Muscle of leg (tissue), 11 donors: Measurements from ENCODE around the gene PTPRG. TPM values are rescaled to one million over a fixed set of nuclear protein-coding genes. Genes with fewer than 3 reads are reported as not detected.
"Not testable (repeated sequence)": the region's sequence is repeated elsewhere in the genome, so short reads cannot be mapped to it uniquely, and the experiment has no call there.

Experiments used
- DNase-seq: peaks from one replicate; pipeline ENCODE4 v3.0.0; 2013
- H3K27ac ChIP-seq: one replicate; pipeline ENCODE4 v1.5.1; 2013; ENCODE audit warnings: mild to moderate bottlenecking, low read length, control low read depth
- H3K27me3 ChIP-seq: one replicate; pipeline ENCODE4 v1.6.1; 2013; ENCODE audit warnings: low read length; ENCODE audit not compliant: control insufficient read depth, insufficient read depth
- H3K36me3 ChIP-seq: one replicate; pipeline ENCODE4 v1.6.1; 2013; ENCODE audit warnings: low read length; ENCODE audit not compliant: control insufficient read depth, insufficient read depth
- H3K4me1 ChIP-seq: one replicate; pipeline ENCODE4 v1.6.1; 2013; ENCODE audit warnings: low read length; ENCODE audit not compliant: control insufficient read depth, insufficient read depth
- H3K4me3 ChIP-seq: one replicate; pipeline ENCODE4 v1.5.1; 2013; ENCODE audit warnings: low read length, control low read depth
- H3K9me3 ChIP-seq: replicated peaks from 2 replicates; pipeline ENCODE4 v1.6.1; 2013; ENCODE audit warnings: low read depth, low read length; ENCODE audit not compliant: control insufficient read depth
- WGBS: methylation state at CpG from one replicate; pipeline ENCODE4 v1.1.5; 2013; ENCODE audit warnings: missing lambda C conversion rate; ENCODE audit not compliant: insufficient coverage; 5-methylcytosine and 5-hydroxymethylcytosine counted together
- polyA plus RNA-seq, 8 donors: library from polyadenylated mRNA; unstranded; fragments of 120-200 nt; gene quantifications; one replicate each; pipeline versions ENCODE4 v1.2.1 to v1.2.3, GENCODE V29; 2013; ENCODE audit warnings: inconsistent platforms in 1 of 8, low replicate concordance in 1 of 8; ENCODE audit not compliant: insufficient read length in 8 of 8, insufficient read depth in 1 of 8
- total RNA-seq: library from RNA; stranded (reverse); fragments of 120-200 nt; gene quantifications from one replicate; pipeline ENCODE4 v1.2.4, GENCODE V29; 2013

The PTPRG gene
- total and polyA plus RNA-seq, 9 donors, result 15.7 to 45.7 (median 30.8) TPM

DNA sequence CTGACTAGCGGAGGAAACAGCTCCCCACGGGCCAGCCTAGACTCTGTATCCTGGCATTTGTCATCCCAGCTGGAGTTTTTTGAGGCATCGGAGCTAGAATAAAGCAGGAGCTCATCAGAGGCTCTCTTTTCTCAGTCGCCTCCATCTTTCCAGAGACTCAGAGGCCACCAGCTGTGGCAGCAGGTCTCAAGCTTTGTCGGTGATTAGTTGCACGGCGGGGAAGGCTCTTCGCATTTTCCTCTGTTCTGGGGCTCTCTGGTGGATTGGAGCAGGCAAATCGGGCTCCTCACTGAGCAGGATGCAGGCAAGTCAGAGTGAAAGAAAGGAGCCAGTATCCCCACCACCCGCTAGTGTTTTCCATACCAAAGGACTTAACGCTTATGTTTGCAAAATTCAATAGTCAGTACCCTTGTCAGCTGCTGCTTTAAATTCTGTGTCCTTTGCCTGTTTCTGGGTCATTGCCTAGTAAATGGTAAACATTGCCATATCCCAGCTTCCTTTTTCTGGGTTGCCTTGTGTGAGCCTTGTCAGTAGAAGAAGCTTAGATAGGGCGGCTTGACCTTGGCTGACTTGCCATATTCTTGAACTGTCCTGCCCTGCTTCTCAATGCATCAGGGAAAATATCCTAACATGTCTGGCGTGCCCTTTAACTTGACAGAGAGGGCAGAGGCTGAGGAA lies 127.1 kb downstream of the PTPRG start:
- no peak for DNase-seq
- no peaks in the 10 kb centered on the region for H3K9me3 ChIP-seq
- H3K4me1 ChIP-seq, result peaks cover 32% of the 10 kb centered on the region
- WGBS, result 48% methylated on average over 10 of the region's 13 CpGs
- no peak overlapping the region for H3K4me3 ChIP-seq
- peaks cover 2% of the 10 kb centered on the region for H3K36me3 ChIP-seq
- H3K27me3 ChIP-seq, result no peaks in the 10 kb centered on the region
- H3K27ac ChIP-seq, result peak overlapping the region; percentile 15

DNA sequence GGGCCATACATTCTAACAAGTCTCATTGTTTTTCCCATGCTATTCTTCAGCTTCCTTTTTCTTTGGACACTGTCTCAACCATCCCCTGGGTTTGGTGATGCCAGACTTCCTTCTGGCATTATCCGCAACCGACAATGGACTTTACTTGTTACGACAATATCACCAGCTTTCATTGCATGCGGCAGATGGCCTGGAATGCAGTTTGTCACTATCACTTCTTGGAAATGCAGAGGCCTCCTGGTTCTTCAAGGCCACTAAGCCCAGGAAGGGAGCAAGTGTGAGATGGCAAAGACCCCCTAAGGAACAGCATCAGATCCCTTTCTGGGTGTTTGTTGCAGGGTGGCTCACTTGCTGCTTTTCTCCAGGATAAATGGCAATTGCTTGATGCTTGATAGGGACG lies 128.6 kb downstream of the PTPRG start:
- Histone ChIP-seq H3K36me3 (peaks cover 2% of the 10 kb centered on the region), H3K4me1 (peaks cover 22% of the 10 kb centered on the region), H3K9me3 (no peaks in the 10 kb centered on the region), H3K4me3 (no peak overlapping the region), H3K27me3 (no peaks in the 10 kb centered on the region), H3K27ac (no peak overlapping the region)
- no peak for DNase-seq
- WGBS, result 100% methylated on average over 4 of the region's 5 CpGs

DNA sequence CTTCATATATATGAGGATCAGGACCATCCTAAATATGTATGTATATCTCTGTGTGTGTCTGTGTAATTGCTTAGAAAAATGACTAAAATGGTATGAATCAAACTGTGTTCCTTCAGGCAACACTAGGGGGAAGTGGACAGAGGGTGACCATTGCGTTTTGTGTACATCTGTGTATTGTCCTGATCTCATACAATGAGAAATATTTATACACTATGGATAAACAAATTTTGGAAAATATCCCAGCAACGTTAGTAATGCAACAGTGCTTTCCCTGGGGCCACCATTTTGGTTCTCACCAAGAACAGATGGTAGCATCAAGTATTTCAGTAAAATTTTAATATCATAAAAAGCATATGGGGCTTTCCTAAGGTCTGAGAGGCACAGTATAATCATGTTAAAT lies 130.1 kb downstream of the PTPRG start:
- WGBS, result no CpG with 5 or more reads among the region's 2 CpGs
- peak; percentile 84 for DNase-seq

DNA sequence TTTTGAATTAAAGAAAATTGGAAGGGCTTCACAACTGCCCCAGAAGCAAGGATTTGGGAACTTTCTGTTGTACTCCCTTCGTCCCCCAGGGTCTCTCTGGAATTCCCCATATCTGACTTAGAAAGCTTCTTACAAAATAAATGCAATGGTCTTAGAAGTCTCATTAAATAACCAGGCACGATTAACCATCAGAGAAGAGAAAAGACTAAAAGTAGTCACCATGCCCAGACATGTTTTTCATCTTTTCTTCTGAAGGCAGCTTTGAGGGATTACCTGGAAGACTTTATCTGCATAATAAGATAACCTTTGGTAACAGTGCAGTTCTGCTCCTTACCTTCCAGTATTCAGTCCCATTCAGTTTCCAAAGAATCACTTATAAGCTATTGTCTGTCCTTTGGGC lies 135.9 kb downstream of the PTPRG start:
- no CpG with 5 or more reads among the region's 2 CpGs for WGBS
- Histone ChIP-seq H3K4me1 (no peaks in the 10 kb centered on the region), H3K27me3 (no peaks in the 10 kb centered on the region), H3K9me3 (no peaks in the 10 kb centered on the region), H3K4me3 (no peak overlapping the region), H3K36me3 (no peaks in the 10 kb centered on the region), H3K27ac (no peak overlapping the region)
- DNase-seq, result no peak

More for the DNA sequence above, 130.1 kb downstream of the PTPRG start:
- Histone ChIP-seq H3K36me3 (peaks cover 2% of the 10 kb centered on the region), H3K27ac (no peak overlapping the region), H3K4me3 (no peak overlapping the region), H3K4me1 (peaks cover 11% of the 10 kb centered on the region), H3K27me3 (no peaks in the 10 kb centered on the region), H3K9me3 (no peaks in the 10 kb centered on the region)

DNA sequence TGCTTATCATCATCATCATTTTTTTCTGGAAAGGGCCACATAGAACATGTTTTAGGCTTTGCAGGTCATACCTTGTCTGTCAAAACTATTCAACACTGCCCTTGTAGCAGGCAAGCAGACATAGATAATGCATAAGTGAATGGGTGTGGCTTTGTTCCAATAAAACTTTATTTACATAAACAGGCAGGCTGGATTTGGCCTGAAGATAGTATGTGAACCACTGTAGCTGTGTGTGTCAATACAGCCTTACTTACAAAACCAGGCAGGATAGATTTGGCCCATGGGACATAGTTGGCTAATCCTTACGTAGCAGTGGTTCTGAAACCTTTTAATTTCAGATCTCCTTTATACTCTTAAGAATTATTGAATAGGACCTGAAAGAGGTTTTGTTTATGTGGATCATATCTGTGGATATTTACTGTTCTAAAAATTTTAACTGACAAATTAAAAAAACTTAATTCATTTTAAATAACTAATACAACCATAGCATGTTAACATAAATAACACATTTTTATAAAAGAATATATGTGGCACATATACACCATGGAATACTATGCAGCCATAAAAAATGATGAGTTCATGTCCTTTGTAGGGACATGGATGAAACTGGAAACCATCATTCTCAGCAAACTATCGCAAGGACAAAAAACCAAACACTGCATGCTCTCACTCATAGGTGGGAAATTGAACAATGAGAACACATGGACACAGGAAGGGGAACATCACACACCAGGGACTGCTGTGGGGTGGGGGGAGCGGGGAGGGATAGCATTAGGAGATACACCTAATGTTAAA lies 137.1 kb downstream of the PTPRG start:
- WGBS, result no CpG with 5 or more reads among the region's 3 CpGs
- not testable (repeated sequence) for H3K27me3 ChIP-seq, H3K9me3 ChIP-seq, H3K4me3 ChIP-seq, DNase-seq, H3K4me1 ChIP-seq, H3K36me3 ChIP-seq, H3K27ac ChIP-seq

DNA sequence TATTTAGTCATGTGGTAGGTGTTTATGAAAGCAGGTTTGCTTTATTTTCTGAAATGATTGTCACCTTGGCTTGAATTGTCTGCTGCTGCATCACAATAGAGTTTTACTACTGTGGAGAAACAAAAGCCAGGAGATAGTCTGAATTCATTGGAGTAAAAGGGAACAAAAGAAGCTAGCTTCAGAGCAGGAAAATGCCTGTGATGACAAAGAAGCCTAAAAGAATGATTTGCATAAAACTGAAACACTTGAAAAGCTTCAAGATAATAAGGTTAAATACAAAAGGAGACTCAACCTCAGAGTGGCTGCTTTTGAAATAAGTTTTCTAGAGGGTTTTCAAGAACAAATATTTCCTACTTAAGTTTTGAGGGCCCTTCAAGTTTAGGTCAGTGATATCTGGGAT lies 138.3 kb downstream of the PTPRG start:
- Histone ChIP-seq H3K4me1 (no peaks in the 10 kb centered on the region), H3K4me3 (no peak overlapping the region), H3K36me3 (no peaks in the 10 kb centered on the region), H3K9me3 (no peaks in the 10 kb centered on the region), H3K27ac (no peak overlapping the region), H3K27me3 (no peaks in the 10 kb centered on the region)
- DNase-seq, result no peak

DNA sequence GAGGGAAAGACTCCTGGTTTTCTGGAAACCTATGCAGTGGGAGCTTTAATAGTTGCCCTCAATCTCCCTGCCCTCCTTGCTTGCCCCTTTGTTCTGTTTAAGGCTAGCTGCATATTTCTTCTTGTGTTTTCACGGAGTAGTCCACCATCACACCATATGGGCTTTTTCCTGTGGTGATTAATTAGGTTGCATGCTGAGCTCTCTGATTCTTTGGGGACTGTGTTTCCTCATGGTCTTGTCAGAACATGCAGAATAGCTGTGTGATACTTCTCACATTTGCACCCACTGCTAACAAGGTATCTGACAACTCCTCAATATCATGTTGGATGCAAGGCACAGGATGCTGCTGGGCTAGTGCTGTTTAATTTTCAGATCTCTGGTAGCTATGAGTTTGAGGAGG lies 139.6 kb downstream of the PTPRG start:
- WGBS, result no CpG with 5 or more reads among the region's 1 CpG
- H3K27me3 ChIP-seq, result no peaks in the 10 kb centered on the region
- no peaks in the 10 kb centered on the region for H3K4me1 ChIP-seq
- no peak overlapping the region for H3K27ac ChIP-seq
- no peaks in the 10 kb centered on the region for H3K9me3 ChIP-seq
- no peaks in the 10 kb centered on the region for H3K36me3 ChIP-seq
- no peak for DNase-seq
- no peak overlapping the region for H3K4me3 ChIP-seq

DNA sequence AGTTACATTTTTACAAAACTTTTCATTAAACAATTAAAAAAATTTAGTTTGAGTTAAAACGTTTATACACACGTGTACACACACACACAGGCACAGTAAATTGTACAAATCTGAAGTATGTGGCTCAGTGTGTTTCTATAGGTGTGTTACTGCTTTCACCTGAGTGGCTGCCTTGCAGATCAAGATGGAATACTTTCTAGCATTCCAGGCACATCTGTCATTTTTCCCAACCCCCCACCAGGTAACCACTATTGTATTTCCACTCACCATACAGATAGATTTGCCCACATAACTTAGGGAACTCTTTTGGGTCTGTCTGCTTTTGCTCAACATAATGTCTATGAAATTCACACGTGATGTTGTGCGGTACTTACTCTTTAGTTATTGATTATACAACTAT lies 141.1 kb downstream of the PTPRG start:
- no CpG with 5 or more reads among the region's 4 CpGs for WGBS
- no peaks in the 10 kb centered on the region for H3K9me3 ChIP-seq
- no peak for DNase-seq
- H3K36me3 ChIP-seq, result no peaks in the 10 kb centered on the region
- no peak overlapping the region for H3K4me3 ChIP-seq
- H3K4me1 ChIP-seq, result no peaks in the 10 kb centered on the region
- H3K27ac ChIP-seq, result no peak overlapping the region
- no peaks in the 10 kb centered on the region for H3K27me3 ChIP-seq

DNA sequence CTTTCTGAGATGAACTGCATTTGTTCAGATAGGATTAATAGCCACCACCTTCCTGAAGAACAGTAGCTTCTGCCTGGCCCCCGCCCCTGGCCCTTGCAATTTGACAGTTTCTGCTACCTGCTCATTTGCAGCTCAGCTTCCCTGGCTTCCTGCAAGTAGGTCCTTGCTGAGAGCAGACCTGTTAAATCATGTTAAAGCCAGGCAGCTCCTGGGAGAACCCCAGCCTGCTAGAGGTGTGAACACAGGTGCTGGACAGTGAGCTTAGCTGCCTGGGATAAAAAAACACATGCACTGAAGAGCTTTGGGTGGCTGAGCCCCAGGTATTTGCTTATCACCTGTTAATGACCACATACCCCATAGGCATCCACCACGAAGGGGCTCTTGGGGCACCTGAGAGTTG lies 143.4 kb downstream of the PTPRG start:
- DNase-seq, result no peak
- Histone ChIP-seq H3K4me3 (no peak overlapping the region), H3K27ac (no peak overlapping the region), H3K27me3 (no peaks in the 10 kb centered on the region), H3K36me3 (no peaks in the 10 kb centered on the region), H3K9me3 (no peaks in the 10 kb centered on the region), H3K4me1 (no peaks in the 10 kb centered on the region)
- 100% methylated on average over 1 of the region's 2 CpGs for WGBS

DNA sequence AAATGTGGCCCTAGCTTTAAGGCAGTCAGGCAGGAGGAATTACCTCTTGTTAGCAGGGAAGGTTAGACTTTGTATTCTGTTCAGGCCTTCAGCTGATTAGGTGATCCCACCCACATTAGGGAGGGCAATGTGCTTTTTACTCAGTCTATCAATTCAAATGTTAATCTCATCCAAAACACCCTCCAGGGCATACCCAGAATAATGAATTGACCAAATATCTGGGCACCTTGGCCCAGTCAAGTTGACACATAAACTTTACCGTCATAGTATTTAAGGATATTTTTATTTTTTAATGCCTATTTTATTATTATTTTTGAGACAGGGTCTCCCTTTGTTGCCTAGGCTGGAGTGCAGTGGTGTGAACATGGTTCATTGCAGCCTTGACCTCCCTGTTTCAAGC lies 146.1 kb downstream of the PTPRG start:
- no CpG with 5 or more reads among the region's 1 CpG for WGBS

More for the DNA sequence above, 146.1 kb downstream of the PTPRG start:
- H3K9me3 ChIP-seq, result no peaks in the 10 kb centered on the region
- H3K27ac ChIP-seq, result no peak overlapping the region
- no peaks in the 10 kb centered on the region for H3K4me1 ChIP-seq
- H3K27me3 ChIP-seq, result no peaks in the 10 kb centered on the region
- H3K36me3 ChIP-seq, result no peaks in the 10 kb centered on the region
- no peak overlapping the region for H3K4me3 ChIP-seq
- DNase-seq, result no peak
